Fibroblast of skin of right biceps (primary cell): Measurements from ENCODE around the gene KRTAP10-4.
"Not testable (repeated sequence)": the region's sequence is repeated elsewhere in the genome, so short reads cannot be mapped to it uniquely, and the experiment has no call there.

Experiments
- DNase-seq: peaks from one replicate; pipeline ENCODE4 v3.0.0-alpha.2; 2013

KRTAP10-4 gene

GRCh38 chr21:44581158-44581557 lies 7.6 kb downstream of the KRTAP10-4 start:
- no peak for DNase-seq

- DNase-seq, result no peak
These were observed 8.5 kb downstream of the KRTAP10-4 start for GRCh38 chr21:44582055-44582454.

- no peak for DNase-seq
These were observed 9.7 kb downstream of the KRTAP10-4 start for GRCh38 chr21:44583089-44583799.

GRCh38 chr21:44583800-44584147 lies 10.2 kb downstream of the KRTAP10-4 start:
- no peak for DNase-seq

GRCh38 chr21:44585892-44586291 lies 12.4 kb downstream of the KRTAP10-4 start:
- DNase-seq, result no peak

GRCh38 chr21:44589094-44589493 lies 15.6 kb downstream of the KRTAP10-4 start:
- no peak for DNase-seq

GRCh38 chr21:44589586-44590305 lies 16.2 kb downstream of the KRTAP10-4 start:
- no peak for DNase-seq

- no peak for DNase-seq
These were observed 16.8 kb downstream of the KRTAP10-4 start for GRCh38 chr21:44590311-44590721.

GRCh38 chr21:44590897-44591800 lies 17.6 kb downstream of the KRTAP10-4 start:
- not testable (repeated sequence) for DNase-seq

- not testable (repeated sequence) for DNase-seq
These were observed 18.2 kb downstream of the KRTAP10-4 start for GRCh38 chr21:44591801-44592130.

- no peak for DNase-seq
These were observed 19.1 kb downstream of the KRTAP10-4 start, which contains the start of gene KRTAP10-6 for GRCh38 chr21:44592446-44593311. KRTAP10-6 (minus strand) TSS chr21:44592505; CDS start chr21:44592484, 21 bp downstream.

GRCh38 chr21:44593598-44594405 lies 20.3 kb downstream of the KRTAP10-4 start:
- DNase-seq, result no peak

GRCh38 chr21:44594406-44594916 lies 20.9 kb downstream of the KRTAP10-4 start:
- DNase-seq, result no peak

GRCh38 chr21:44595524-44595923 lies 22.0 kb downstream of the KRTAP10-4 start:
- no peak for DNase-seq

- DNase-seq, result no peak
These were observed 22.7 kb downstream of the KRTAP10-4 start for GRCh38 chr21:44596068-44596725.

GRCh38 chr21:44598061-44598460 lies 24.5 kb downstream of the KRTAP10-4 start:
- no peak for DNase-seq

- DNase-seq, result no peak
These were observed 25.9 kb downstream of the KRTAP10-4 start for GRCh38 chr21:44599264-44600029.

GRCh38 chr21:44600118-44600978 lies 26.8 kb downstream of the KRTAP10-4 start, which contains the start of gene KRTAP10-7:
KRTAP10-7 (plus strand) TSS chr21:44600597; CDS start chr21:44600622, 25 bp downstream.
- not testable (repeated sequence) for DNase-seq

GRCh38 chr21:44601091-44601490 lies 27.6 kb downstream of the KRTAP10-4 start:
- not testable (repeated sequence) for DNase-seq
